Ishikawa (cell line): ENCODE measurements around the gene CAPRIN1.

Experiments
- EP300 ChIP-seq: IDR thresholded peaks from 2 replicates; pipeline ENCODE4 v1.6.1; 2012; ENCODE audit warnings: borderline replicate concordance
- TAF1 ChIP-seq: IDR thresholded peaks from 2 replicates; pipeline ENCODE4 v1.6.1; 2012; ENCODE audit warnings: low read depth, mild to moderate bottlenecking
- YY1 ChIP-seq: IDR thresholded peaks from 2 replicates; pipeline ENCODE4 v1.6.1; 2012; ENCODE audit warnings: low read depth
- TF ChIP-seq, protein P1 (sequence below): IDR thresholded peaks from 2 replicates; pipeline ENCODE4 v1.6.1; 2012; ENCODE audit warnings: low read depth, mild to moderate bottlenecking

DNA sequence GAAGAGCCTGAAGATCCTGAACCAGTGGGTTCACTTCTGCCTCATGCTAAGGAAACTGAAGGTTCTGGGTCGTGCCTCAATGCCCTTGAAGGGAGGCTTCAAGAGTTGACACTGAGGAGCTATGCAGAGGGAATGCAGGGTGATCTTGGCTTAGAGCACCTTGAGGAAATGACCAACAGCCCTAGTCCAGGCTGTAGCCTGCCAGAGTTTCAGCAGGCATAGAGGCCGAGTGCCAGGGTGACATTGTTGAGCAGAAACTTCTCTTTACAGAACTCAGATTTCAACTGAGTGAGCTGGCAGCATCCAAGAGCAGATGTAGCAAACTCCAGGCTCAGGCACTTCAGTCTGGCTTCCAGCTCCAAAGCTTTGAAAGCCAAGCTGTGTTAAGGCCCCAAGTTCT, 23.1 kb upstream of the CAPRIN1 start:
- no peak for TF ChIP-seq EP300
- TF ChIP-seq YY1: no peak
- TF ChIP-seq, protein P1, sequence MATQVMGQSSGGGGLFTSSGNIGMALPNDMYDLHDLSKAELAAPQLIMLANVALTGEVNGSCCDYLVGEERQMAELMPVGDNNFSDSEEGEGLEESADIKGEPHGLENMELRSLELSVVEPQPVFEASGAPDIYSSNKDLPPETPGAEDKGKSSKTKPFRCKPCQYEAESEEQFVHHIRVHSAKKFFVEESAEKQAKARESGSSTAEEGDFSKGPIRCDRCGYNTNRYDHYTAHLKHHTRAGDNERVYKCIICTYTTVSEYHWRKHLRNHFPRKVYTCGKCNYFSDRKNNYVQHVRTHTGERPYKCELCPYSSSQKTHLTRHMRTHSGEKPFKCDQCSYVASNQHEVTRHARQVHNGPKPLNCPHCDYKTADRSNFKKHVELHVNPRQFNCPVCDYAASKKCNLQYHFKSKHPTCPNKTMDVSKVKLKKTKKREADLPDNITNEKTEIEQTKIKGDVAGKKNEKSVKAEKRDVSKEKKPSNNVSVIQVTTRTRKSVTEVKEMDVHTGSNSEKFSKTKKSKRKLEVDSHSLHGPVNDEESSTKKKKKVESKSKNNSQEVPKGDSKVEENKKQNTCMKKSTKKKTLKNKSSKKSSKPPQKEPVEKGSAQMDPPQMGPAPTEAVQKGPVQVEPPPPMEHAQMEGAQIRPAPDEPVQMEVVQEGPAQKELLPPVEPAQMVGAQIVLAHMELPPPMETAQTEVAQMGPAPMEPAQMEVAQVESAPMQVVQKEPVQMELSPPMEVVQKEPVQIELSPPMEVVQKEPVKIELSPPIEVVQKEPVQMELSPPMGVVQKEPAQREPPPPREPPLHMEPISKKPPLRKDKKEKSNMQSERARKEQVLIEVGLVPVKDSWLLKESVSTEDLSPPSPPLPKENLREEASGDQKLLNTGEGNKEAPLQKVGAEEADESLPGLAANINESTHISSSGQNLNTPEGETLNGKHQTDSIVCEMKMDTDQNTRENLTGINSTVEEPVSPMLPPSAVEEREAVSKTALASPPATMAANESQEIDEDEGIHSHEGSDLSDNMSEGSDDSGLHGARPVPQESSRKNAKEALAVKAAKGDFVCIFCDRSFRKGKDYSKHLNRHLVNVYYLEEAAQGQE: no peak
- TF ChIP-seq TAF1: no peak
